ENCODE data around the gene MACIR.
"Not testable (repeated sequence)": the region's sequence is repeated elsewhere in the genome, so short reads cannot be mapped to it uniquely, and the experiment has no call there.

Gene MACIR

DNA sequence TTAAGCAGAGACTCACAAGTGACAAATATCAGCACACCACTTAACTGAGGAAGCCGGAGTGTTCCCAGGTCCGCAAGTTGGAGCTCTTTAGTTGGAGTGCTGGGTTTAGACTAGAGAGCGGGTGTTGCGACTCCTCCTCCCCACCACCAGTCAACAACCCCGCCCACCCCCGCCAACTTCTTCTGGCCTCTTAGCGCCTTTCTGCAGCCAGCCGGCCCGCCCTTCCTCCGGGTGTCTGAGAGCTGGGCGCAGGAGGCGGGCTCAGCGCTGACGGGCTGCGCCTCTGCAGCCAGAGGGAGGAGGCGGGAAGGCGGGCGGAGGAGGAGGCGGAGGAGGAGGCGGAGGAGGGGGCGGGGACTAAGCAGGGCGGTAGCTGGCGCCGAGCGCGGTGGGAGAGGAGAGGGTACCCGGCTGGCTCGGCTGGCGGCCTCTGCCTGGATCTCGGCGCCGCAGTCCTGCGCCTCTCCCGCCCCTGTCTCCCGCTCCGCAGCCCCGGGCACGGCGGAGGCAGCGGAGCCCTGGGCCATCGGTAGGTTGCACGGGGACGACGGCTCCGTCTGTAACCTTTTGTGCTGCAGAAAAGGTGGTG lies at the start of gene MACIR:
MACIR (plus strand) TSS at position 396 of the 589 bp plus-strand sequence. CDS start 17,157 bp downstream, outside the sequence.
- DNase-seq: peak; percentile 100

DNA sequence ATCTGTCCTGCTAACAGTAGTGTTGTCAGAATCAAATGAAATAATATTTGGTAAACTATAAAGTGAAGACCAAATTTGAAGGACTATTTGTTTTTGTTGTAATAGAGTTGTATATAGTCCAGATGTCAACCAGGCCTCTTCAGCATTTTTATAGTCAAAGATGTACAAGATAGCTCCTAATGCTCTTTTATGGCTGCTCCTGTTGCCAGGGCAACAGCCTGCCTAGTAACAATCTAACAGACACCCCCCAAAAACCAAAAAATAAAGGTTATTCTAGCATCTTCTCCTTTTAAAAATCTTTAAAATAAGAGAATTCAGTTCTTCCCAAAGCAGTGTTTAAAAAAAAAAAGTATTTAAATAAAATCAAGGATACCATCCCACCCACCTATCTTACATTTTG lies 49.5 kb upstream of the MACIR start:
- no peak for DNase-seq

DNA sequence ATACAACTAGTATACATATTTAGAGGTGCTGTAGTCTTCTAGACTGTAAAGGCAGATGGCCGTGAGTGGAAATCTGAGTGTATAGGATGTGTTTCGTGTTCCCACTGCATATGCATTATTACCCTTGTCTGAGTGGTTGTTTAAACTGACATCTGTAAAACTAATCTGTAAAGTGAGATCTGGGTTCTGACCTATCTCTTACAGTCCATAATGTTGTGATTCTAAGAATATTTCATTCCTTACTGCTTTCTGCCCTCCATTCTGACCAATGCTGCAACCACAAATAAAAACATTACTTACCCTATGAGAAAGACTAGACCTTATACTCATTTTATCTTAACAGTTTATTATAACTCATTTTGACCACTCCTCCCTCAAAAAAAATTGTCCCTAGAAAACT lies 47.6 kb upstream of the MACIR start:
- no peak for DNase-seq

GRCh38 chr5:103211576-103212561 lies 46.7 kb upstream of the MACIR start:
- peak; percentile 61 for DNase-seq

DNA sequence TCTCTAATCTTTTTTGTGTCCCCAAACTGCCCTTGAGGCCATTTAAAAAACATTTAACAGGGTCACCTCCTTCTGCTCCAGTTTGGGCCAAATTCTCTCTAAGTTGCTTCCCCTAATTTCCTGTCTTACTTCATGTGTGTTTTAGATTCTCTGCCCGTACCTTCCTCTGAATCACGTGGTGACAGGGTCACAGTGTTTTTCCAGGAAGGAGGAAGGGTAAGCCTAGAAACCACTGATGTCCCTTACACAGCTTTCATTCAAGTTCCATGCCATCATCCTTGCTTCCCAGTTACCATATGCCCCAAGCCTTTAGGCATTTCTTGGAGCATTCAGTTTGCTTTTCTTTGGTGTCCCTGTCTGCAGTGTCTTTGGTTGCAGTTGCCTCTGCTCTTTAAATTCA lies 42.4 kb upstream of the MACIR start:
- DNase-seq: peak; percentile 14

DNA sequence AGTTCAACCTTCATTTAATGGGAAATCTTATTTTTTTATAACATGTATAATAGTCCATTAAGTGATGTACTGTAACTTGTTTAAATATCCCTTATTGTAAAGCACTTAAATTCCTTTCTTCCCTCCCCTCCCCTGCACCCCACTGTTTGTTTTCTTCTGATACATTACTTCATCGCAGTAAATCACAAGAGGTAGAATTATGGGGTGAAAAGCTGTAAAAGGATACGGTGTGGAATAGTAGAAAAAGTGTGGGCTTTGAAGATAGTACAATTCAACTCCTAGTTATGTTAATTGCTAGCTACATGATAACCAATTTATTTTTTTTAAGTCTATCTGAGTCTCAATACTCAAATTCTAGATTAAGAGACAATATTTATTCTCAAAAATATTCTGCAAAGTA lies 41.9 kb upstream of the MACIR start:
- DNase-seq: no peak

GRCh38 chr5:103217101-103217500 lies 41.5 kb upstream of the MACIR start:
- DNase-seq: no peak

- no peak for DNase-seq
Observed at GRCh38 chr5:103218164-103218563, 40.4 kb upstream of the MACIR start.

- DNase-seq: not testable (repeated sequence)
Observed at GRCh38 chr5:103219074-103219473, 39.5 kb upstream of the MACIR start.

- DNase-seq: no peak
Observed at GRCh38 chr5:103223031-103223955, 35.3 kb upstream of the MACIR start.

- DNase-seq: peak; percentile 92
Observed at GRCh38 chr5:103224118-103224893, 34.3 kb upstream of the MACIR start.

- DNase-seq: no peak
Observed at GRCh38 chr5:103224894-103225246, 33.7 kb upstream of the MACIR start.

- DNase-seq: no peak
Observed at GRCh38 chr5:103228061-103228460, 30.5 kb upstream of the MACIR start.

DNA sequence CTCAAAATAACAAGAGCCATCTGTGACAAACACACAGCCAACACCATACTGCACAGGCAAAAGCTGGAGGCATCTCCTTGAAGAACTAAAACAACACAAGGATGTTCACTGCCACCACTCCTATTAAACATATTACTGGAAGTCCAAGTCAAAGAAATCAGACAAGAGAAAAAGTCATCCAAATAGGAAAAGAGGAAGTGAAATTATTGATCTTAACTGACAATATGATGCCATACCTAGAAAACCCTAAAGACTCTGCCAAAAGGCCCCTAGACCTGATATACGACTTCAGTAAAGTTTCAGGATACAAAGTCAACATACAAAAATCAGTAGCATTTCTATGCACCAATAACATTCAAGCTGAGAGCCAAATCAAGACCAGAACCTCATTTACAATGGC lies 30.0 kb upstream of the MACIR start:
- no peak for DNase-seq

DNA sequence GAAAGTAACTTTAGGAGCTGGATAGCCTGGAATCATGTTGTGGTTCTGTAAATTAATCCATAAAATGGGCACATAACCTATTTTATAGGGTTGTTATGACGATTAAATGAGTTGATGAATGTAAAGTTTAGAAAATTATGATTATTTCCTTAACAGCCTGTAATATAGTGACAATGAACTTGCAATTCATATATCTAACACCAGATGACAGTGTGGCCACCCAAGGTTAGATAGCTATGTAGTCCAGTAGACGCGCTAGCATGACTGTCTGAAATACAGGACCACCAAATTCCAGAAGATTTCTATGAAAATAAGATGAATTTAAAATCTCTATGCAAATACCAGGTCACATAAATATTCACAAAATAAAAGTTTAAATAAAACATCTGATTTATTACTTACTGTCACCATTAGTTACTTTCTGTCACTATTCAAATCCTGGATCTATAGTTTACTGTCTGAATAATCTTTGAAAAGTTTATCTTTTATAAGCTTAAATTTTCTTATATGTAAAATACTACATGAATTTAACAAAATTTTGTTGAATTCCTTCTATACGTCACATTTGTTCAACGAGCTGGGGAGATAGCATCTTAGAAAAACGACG lies 26.1 kb upstream of the MACIR start:
- peak; percentile 81 for DNase-seq

GRCh38 chr5:103234239-103234975 lies 24.2 kb upstream of the MACIR start:
- no peak for DNase-seq

- no peak for DNase-seq
Observed at GRCh38 chr5:103235891-103236290, 22.7 kb upstream of the MACIR start.

DNA sequence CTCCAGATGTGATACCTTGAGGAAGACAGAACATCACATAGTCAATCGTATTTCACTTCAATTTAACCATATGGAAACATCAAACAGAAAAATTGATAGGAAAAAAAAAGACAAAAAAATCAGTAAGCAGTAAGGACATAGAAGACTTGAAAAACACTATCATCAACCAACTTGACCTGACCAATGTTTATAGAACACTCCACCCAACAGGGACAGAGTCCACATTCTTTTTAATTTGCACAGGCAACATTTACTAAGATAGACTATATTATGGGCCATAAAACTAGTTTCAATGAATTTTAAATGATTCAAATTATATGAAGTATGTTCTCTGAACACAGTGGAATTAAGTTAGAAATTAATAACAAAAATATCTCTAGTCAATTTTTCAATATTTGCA lies 20.8 kb upstream of the MACIR start:
- DNase-seq: no peak

DNA sequence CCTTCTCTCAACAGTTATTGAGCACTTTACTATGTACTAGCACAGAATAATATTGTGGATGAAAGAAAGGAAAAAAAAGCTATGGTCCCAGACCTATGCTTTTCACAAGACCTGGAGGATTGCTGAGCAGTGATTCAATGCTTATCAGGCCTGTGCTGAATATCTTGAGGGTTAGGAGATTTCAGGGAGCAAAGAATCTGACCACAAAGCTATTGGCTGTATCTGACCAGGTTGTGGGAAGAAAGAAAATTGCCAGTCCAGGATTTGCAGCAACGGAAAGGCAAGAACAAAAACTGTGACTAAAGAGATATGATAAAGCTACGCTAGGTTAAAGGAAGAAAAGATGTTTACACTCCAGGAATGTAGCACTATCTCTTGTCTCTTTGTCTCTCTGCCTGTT lies 14.9 kb upstream of the MACIR start:
- DNase-seq: no peak

DNA sequence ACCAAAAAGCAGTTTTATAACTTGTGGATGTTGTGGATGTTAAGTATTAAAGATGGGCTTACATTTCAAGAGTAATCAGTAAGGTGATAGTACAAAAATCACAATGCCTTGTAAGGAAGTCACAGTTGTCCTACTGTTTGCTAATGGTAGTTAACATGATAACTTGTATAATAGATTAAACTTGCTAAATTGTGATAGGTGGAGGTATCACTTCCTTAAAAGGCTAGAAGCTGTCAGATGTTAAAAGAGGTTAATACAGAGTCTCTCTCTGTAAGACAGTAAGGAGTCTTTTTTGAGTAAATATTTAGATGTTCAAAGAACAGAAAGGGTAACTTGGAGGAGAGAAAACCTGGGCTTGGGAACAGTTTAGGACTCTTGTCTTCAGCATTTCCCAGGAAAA lies 14.2 kb upstream of the MACIR start:
- no peak for DNase-seq

GRCh38 chr5:103245761-103246160 lies 12.8 kb upstream of the MACIR start:
- DNase-seq: no peak
